ENCODE data around the gene DEPP1.

The DEPP1 gene

DNA sequence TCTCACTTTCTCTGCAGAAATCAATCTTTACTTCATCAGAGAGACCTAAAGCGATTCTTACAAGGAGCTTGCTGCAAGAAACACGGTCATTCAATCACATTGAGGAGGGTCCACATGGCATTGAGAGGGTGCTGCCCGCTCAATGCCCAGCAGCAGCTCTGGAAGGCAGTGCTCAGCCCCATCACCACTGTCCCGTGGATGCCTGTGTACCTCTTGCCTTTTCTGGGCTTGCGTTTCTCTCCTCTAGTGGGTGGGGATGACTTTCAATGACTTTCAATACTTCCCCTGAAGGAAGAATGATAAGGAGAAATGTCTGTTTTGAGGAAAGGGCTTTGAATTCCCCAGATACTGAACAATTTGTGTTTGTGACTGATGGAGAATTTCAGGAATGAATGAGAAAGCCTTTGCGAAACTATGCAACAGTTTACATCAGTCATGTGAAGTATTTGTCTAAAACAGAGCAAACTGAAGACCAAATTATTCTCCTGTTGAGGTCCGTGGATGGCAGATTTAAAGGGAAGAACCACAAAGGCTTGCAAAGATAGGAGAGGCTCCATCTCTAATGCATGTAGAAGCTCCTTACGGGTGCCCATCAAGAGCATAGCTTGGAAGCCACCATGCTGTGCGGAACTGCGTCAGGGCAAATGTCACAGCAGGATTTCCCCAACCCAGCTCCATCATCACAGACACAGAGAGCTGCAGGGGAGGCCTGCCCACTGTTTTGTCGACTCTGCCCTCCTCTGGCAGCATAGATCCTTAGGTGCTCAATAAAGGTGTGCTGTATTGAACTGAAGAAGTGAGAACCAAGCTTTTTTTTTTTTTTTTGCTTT, 15.5 kb upstream of the DEPP1 start:
- no peak for DNase-seq (ENCODE audit: low read depth in 2 of 2)

DNA sequence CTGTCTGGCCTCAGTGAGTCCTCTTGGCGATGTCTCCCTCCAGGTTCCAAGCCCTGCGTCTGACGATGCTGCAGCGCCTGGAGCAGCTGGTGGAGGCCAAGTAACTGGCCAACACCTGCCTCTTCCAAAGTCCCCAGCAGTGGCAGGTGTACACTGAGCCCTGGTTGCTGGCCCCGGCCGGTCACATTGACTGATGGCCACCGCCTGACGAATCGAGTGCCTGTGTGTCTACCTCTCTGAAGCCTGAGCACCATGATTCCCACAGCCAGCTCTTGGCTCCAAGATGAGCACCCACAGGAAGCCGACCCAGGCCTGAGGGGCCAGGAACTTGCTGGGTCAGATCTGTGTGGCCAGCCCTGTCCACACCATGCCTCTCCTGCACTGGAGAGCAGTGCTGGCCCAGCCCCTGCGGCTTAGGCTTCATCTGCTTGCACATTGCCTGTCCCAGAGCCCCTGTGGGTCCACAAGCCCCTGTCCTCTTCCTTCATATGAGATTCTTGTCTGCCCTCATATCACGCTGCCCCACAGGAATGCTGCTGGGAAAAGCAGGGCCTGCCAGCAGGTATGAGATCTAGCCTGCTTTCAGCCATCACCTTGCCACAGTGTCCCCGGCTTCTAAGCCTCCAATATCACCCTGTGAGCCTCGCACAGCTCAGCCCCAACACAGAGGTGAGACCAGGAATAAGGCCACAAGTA, 14.8 kb upstream of the DEPP1 start:
- DNase-seq (ENCODE audit: low read depth in 2 of 2): no peak

DNA sequence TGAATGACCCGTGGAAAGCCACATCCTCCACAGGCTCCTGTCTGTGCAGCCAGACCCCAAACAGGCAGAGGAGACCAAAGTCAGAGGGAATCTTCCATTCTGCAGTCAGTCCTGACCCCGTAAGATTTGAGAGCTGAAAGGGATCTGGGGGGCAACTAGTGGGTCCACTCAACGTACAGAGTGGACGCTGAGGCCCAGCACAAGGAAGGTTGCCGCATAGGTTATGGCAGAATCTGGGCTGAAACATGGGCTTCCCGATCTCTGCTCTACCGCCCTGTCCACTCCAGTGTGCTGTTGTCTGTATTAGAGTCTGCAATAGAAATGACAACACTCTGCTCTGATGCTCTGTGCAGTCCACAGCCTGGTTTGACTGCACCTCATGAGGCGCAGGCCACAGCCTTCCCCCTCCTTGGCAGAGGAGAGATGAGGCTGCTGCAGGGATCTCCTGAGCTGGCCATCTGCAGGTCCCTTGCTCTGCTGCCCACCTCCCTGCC, 14.2 kb upstream of the DEPP1 start:
- DNase-seq (ENCODE audit: low read depth in 2 of 2): no peak

DNA sequence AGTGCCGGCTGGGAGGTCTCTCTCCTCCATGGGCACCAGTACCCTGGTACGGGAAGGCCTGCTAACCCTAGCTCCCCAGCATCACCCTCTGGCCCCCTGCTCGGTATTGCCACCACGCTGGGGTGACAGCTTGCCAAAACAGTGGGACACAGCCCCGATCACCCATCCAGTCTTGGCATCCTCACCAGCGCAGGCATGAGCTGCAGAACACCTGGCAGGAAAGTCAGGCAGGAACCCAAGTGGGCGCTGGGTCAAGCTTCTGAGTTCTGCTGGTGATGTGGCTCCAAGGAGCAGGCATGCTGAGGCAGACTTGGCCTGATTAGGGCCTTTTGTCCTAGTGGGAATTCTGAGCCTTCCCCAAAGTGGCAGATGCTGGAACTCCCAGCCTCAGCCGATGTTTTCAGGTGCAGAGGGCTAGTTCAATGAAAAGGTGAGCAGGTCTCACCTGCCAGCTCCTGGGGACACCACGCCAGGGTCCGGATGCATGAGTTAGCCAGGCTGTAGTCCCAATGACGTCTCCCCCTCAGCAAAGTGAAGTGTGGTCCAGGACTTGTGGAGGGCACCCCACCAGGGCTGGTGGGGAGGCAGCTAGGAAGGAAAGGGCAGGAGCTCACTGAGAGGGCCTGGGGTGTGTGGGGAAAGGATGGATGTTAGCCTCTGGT, 13.6 kb upstream of the DEPP1 start:
- DNase-seq (ENCODE audit: low read depth in 2 of 2): no peak

DNA sequence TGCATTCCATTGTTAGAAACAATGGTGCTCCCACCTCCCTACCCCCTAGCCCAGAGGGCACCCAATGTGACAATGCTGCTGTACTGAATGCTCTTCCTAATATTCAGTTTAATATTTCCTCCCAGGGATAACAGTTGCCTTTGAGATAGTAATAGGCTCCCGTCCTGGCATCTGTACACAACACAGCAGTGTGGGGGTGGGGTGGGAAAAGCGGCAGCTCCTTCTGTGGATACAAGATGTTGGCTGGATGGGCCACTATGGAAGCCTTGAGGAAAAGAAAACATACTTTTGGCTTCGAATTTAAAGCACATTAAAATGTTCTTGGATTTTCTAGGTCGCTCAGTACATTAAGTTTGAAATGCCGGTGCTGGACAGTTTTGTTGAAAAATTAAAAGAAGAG, 13.0 kb upstream of the DEPP1 start:
- DNase-seq (ENCODE audit: low read depth in 2 of 2): no peak

DNA sequence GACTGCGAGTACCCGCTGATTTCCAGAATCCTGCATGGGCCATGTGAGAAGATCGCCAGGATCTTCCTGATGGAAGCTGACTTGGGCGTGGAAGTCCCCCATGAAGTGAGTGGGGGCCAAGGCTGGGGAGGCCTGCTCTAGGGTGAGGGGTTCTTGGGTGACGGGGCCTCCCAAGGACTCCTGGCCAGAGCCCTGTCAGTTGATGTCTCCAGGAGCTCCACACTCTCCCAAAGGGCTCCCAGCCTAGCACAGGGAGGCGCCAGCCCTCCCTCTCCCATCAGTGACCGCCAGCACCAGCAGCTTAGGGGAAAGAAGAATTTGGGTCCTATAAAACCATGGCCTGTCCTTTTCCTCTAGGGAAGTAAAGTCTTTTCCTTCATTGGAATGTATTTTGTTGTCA, 12.4 kb upstream of the DEPP1 start:
- no peak for DNase-seq (ENCODE audit: low read depth in 2 of 2)

DNA sequence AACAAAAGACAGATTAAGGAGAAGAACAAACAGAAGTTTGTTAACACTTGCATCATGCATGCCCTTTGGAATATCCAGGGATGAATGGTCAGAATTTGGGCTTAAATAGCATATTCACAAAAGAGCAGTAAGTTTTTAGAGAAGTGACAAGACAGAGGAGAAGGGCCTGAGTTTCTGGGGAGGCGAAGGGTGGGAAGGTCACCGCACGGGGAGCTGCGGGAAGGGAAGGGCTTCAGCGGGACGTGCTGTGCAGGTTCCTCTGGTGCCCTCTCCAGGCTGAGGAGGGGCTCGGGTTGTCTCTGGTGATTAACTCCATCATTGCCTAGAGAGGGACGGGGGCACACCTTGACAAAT, 11.7 kb upstream of the DEPP1 start:
- no peak for DNase-seq (ENCODE audit: low read depth in 2 of 2)

DNA sequence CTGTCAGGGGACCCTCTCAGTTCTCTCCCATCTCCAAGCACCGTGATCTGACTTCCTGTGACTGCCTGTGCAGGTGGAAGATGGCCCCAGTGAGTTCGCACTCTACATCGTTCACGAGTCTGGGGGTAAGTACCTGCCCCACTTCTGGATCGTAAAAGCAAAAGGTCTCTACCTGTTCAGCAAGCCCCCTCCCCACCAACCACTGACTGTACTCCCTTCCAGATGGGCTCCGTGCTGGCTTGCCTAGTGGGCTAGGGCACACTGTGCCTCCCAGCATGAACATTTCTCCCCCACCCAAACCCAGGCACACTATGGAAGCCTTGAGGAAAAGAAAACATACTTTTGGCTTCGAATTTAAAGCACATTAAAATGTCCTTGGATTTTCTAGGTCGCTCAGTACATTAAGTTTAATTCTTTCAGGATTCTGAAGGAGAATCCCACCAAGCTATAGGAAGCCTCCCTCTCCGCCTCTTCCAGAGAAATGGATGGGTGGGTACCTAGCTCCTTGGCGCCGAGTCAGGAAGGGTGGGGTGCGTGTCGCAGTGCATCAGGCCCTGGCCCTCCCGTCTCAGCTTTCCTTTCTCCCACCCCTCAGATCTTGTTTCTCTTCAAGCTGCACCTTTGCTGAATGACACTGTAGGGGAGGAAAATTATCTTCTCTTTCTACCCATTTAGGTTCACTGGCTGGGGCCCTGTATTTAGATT, 11.1 kb upstream of the DEPP1 start:
- DNase-seq (ENCODE audit: low read depth in 2 of 2): no peak

DNA sequence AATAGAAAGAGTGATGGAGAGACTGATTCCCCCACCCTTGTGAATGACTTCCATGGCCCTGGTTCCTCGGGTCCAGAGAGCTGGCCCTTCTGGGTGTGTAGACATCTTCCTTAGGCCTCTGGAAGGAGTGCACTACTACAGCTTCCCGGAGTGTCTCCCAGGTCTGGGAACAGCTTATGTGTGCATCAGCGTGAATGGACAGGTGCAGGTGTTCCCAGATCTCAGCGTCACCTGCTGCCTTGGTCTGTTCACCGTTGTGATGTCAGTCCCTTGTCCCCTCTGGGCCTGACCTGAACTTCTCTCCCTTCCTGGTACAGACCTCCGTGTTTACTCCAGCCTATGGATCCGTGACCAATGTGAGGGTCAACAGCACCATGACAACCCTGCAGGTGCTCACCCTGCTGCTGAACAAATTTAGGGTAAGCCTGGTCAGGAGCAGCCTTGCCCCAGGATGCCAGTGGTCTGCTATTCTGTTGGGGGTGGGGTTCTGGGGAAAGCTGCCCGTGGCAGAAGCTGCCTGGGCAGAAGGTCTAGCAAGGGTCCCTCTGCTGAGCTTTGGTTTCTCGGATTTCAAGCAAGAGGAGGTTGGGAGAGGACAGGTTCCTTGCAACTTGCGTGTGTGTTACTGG, 10.5 kb upstream of the DEPP1 start:
- no peak for DNase-seq (ENCODE audit: low read depth in 2 of 2)

DNA sequence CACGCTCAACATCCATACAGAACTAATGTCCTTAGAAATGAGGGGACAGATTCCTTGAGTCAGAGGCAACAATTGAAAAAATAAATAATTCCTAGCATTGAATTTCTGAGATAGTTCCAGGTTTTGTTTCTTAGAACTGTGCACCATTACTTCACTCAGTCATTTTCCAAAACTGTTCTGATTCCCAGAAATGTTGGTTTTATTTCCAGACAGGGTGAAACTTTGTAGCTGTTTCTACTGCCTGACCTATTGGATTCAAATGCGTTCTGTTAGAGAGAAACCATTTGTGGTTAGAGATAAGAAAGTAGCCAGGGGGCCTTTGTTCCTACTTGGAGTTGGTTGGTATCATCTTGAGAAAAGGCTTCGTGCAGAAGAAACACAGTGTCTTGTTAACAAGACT, 8.1 kb upstream of the DEPP1 start:
- no peak for DNase-seq (ENCODE audit: low read depth in 2 of 2)

DNA sequence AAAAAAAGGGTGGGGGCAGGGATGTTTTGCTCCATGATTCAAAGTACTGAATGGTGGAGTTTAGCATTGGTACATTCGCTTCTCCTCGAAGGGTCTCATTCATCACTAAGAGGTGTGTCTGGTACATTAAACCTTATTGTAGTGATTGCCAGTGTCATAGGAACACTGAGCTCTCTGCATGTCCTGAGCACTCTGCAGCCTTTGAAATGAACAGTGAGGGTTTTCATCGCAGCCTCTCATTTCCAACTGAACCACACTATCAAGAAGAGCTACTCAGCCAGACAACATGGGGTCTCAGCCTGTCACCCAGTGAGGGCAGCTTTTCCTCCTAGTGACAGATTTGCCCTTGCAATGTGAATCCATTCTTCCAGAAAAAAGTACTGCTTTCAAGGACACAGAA, 7.6 kb upstream of the DEPP1 start:
- DNase-seq (ENCODE audit: low read depth in 2 of 2): no peak

DNA sequence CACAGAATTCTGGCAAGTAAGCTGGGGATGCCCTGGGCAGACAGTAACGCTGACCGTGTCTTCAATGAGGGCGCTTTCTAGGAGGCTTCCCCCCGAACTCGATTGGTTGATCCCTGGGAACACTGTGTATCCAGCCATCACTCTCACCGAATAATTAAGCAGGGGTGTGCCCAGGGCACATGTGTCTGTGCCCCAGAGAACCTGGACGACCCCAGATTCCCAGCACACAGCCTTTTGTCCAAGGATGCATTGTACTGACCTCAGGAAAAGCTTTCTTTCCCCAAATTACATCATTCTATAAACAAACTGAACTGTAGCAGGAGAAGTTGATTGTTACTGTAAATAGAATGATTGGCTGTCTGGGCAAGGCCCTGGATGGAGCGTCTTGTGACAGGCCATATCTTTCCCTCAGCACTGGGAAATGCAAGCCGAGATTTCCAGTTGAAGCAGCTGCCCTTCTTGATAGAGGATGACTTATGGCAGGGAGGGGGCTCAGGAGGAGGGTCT, 6.6 kb upstream of the DEPP1 start:
- DNase-seq (ENCODE audit: low read depth in 2 of 2): no peak

DNA sequence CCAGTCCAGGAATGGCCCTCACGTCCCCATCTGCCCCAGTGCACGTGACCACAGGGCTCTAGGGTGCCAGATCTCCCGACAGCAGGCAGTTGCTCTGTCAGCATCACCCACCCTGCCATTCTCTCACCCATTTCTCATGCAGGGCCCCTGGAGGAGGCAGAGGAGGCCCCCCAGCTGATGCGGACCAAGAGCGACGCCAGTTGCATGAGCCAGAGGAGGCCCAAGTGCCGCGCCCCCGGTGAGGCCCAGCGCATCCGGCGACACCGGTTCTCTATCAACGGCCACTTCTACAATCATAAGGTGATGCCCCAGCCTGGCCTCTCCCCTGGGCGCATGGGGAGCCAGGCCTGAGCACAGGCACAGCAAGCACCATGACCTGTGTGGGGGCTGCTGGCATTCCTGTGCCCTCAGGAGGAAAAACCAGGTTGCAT, 6.1 kb upstream of the DEPP1 start:
- DNase-seq (ENCODE audit: low read depth in 2 of 2): no peak

DNA sequence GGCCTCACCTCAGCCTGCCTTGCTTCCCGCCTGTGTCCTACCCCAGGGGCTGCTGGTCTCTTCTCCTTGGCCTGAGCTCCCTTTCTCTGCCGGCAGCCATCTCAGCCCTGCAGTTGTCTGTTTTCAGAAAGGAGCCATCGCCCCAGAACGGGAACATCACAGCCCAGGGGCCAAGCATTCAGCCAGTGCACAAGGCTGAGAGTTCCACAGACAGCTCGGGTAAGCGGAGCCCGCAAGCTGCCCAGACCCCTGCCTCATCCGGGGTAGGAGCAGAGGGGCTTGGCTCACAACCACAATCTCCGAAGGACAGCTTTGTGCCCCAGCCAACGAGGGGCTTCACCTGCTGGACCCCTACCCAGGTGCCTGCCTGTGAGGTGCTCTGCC, 5.3 kb upstream of the DEPP1 start:
- no peak for DNase-seq (ENCODE audit: low read depth in 2 of 2)

DNA sequence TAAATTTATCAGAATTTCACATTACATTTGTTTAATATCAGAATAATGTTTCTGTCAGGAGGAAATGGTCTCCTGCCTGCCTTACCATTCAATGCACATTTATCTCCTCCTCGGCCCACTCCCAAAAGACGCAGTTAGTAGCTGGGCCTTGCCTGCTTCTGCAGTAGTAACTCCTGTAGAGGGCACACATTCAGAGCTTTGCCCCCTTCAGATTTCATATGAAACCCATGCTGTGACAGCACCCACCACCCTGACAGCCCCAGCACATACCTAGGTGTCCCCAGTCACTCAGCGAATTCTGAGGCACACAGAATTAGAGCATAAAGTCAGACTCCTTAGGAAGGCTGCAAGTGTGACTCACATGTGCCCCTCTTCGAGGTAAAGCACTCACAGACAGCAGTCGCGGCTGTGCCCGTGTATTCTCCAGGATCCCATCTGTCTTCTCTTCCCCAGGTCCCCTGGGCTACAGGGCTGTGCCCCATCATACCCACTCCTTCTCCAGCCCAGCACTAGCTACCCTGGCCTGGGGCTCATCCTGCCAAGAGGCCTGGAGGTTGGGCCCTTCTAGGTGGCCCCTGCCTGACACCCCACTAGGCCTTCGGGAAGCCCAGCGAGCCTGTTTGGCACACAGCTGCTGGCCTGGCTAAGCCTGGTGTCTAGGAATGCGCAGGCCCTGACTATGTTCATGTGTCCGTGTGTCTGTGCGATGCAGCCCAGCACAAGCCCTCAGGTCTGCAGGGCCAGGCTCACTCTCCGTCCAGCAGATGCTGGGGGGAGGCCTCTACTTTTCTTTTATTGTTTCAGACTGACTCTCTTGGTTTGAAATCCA, 4.7 kb upstream of the DEPP1 start:
- DNase-seq (ENCODE audit: low read depth in 2 of 2): no peak

DNA sequence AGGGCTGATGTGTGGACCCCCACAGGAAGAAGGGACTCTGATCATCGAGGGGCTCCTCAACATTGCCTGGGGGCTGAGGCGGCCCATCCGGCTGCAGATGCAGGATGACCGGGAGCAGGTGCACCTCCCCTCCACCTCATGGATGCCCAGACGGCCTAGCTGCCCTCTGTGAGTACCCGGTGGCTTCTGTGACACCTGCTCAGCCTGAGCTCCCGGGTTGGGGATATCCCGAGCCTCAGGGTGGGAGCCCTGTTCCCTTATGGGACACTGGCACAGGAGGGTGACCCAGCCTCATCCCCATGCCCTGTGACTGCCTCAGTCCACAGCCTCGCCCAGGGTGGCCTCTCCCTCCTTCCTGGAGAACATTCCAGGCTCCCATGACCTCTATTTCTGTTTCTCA, 3.9 kb upstream of the DEPP1 start:
- no peak for DNase-seq (ENCODE audit: low read depth in 2 of 2)

DNA sequence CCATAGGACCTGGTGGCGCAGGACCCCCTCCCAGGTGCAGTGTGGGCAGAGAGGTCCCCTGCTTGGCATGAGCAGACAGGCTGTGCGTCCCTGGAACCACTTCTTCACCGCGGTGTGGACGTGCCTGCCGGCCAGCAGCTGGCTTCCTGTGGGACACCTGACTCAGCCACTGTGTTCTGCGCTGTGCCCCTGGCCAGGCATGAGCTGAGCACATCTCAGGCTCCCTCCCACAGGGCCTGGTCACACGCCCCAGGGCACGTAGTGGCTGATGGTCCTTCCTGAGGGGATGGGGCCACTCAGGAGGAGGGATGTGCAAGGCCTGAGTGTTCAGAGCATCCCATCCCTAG, 3.5 kb upstream of the DEPP1 start:
- no peak for DNase-seq (ENCODE audit: low read depth in 2 of 2)

DNA sequence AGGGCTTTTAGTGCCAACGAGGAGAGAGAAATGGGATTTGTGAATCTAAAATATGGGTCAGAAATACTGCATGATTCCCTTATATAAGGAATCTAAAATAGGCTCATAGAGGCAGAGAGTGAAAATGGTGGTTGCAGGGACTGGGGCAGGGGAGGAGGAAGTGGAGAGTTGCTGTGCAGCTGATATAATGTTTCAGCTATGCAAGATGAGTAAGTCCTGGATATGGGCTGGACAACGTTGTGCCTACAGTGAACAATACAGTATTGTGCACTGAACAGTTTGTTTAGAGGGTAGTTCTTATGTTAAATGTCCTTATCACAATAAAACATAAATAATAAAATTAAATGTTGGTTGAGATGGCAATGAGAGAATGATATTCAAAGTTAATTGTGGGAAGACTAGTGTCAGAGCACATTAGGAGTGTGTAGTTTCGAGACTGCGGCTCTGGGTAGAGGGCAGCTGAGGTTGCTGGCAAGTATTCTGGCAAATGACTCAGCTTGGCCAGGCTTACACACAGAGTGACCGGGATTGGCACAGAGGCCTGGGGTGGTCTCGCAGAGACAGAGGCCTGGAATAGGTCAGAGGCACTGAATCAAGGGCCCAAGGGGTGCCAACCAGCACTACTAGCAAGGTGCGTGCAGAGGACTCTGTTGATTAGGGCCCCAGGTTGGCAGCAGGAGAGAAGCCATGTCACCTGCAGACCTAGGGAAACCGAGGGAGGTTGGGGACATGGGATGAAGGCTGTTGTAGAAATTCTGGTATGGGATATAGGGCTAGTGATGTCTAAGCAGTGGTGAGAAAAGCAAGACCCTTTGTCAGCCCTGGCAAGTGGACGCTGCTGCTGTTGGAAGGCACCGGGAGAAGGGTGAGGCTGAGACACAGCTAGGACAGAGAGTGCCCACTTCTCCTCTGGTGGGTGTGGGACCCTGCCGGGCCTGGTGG, 2.8 kb upstream of the DEPP1 start:
- DNase-seq (ENCODE audit: low read depth in 2 of 2): no peak

DNA sequence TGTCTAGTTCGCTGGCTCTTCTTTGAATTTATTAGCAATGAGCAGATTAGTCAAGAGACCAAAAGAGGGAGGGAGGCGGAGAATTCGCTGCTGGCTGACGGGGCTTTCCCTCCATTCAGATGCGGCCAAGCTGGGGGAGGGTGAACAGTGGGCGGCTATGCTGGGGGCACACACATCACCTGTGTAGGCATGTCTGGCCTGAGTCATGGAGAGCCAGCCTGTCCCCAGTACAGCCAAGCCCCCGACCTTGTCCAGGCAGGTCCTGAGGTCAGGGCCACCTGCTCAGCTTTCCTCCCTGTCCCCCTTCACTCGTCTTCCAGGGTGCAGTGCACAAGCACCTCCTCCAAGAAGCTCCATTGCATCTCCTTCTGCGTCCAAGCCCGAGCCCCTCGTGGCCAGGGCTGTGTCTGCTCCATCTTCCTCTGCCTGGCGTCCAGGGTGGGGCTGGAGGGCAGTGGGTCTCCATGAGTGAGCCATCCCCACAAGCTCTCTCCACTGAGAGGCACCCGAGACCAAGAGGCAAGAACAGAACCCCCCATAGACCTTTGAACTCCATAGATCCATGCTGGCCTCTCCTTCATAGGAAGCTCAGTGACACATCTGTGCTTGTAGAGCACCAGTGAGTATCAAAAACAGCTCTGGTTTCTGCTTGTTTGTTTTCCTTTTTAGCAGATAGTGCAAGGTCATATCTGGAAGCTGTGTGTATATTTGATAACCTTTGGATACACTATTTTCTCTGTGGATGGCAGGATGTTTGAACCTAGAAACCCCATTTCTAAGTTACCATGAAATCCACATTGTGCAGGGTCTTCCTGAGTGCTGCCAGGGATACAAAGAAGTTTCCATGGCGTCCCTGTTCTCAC, 1.9 kb upstream of the DEPP1 start:
- no peak for DNase-seq (ENCODE audit: low read depth in 2 of 2)
